AG10803 (cell line): Measurements from ENCODE around the gene STMN1.
A peak's percentile ranks its signal among the peaks of the same experiment; 100 is the strongest.

ENCODE experiments used
- DNase-seq: peaks from one replicate; pipeline ENCODE4 v3.0.0; 2010; ENCODE audit warnings: low read depth
- H3K4me3 ChIP-seq: 2 replicates; pipeline ENCODE4 v1.5.1; 2011; ENCODE audit warnings: mild to moderate bottlenecking, low read length, control low read depth
- CTCF ChIP-seq: conservative IDR thresholded peaks from 2 replicates; pipeline ENCODE4 v1.5.1; 2011; ENCODE audit warnings: mild to moderate bottlenecking, low read length, control low read depth, inconsistent platforms

The STMN1 gene

GRCh38 chr1:25874635-25875153 lies 31.5 kb downstream of the STMN1 start:
- peak overlapping the region; percentile 78 for H3K4me3 ChIP-seq
- DNase-seq = no peak
- no peak for TF ChIP-seq CTCF

GRCh38 chr1:25874209-25874608 lies 32.0 kb downstream of the STMN1 start:
- no peak for DNase-seq
- TF ChIP-seq CTCF = no peak
- peak overlapping the region; percentile 78 for H3K4me3 ChIP-seq

DNA sequence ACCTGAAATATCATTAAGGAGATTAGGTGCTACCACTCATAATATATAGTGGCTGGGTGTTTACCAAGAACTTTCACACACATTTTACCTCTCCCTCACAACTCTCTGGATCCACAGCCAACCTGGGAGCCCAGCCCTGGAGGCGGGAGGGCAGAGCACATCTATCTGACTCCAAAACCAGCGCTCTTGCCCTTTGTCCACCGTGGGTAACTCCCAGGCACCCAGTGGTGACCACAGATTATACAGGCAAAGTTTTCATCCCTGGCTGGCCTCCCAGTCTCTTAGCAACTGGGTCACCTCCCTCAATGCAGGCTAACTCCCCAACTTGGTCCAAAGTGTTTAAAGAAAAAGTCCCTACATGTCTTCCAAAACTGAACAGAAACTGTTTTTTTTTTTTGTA lies 33.1 kb downstream of the STMN1 start:
- no peak for DNase-seq
- no peak for TF ChIP-seq CTCF
- H3K4me3 ChIP-seq = no peak overlapping the region

GRCh38 chr1:25872713-25873112 lies 33.5 kb downstream of the STMN1 start:
- DNase-seq = no peak
- TF ChIP-seq CTCF = no peak
- H3K4me3 ChIP-seq = no peak overlapping the region

GRCh38 chr1:25871704-25872494 lies 34.3 kb downstream of the STMN1 start:
- no peak for TF ChIP-seq CTCF
- peak; percentile 23 for DNase-seq
- H3K4me3 ChIP-seq = no peak overlapping the region

GRCh38 chr1:25871086-25871703 lies 35.0 kb downstream of the STMN1 start:
- no peak for TF ChIP-seq CTCF
- no peak overlapping the region for H3K4me3 ChIP-seq

GRCh38 chr1:25870614-25871013 lies 35.6 kb downstream of the STMN1 start:
- TF ChIP-seq CTCF = no peak
- H3K4me3 ChIP-seq = no peak overlapping the region
- DNase-seq = no peak

More at GRCh38 chr1:25871086-25871703, 35.0 kb downstream of the STMN1 start:
- no peak for DNase-seq
